COLO668 (cell line): ENCODE results near the gene GNPDA1.

ENCODE experiments used
- DNase-seq: peaks from one replicate; lab custom pipeline; 2025; ENCODE audit not compliant: unreplicated experiment; lab: John Stamatoyannopoulos, UW

Gene GNPDA1

DNA sequence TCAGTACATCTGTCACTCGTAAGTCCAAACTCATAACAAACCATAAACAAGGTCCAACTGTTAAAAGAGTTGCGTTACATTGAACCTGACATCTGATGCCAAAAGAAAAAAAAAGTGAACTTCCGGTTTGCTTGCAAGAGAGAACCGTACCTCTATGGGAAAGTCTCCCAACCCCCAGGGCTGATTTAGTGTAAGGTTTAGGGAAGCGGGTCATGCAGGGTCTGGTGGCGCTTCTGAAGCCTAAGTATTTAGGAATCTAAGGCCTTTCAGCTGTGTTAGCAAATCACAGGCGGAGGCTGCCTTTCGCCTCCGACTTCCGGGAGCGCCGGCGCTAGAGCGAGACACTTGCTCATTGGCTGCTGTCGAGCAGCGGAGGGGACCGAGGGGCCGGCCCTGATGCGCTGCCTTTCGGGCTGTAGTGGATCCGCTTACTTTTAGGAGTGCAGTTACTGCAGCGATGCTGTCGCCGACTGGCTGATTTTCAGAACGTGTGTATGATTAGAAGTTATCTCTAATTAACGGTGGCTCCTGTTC, 12.0 kb upstream of the GNPDA1 start:
- DNase-seq = peak; percentile 80

DNA sequence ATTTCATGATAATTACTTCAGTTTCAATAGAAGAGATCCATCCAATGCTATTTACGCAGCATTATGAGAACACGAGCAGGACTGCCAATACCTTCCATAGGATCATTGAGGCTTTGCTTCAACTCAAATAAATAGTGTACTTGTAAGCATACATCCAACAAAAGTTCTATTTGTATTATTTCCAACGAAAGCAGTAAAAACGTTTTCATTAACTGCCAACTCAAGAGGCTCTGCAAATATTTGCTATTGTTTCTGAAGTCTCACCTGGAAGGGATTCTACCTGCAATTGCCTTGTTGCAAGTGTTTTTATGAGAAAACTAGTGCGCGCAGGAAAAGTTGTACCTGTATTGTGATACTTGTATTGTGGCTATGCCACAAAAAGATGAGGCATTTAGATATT, 11.0 kb upstream of the GNPDA1 start:
- DNase-seq = no peak

DNA sequence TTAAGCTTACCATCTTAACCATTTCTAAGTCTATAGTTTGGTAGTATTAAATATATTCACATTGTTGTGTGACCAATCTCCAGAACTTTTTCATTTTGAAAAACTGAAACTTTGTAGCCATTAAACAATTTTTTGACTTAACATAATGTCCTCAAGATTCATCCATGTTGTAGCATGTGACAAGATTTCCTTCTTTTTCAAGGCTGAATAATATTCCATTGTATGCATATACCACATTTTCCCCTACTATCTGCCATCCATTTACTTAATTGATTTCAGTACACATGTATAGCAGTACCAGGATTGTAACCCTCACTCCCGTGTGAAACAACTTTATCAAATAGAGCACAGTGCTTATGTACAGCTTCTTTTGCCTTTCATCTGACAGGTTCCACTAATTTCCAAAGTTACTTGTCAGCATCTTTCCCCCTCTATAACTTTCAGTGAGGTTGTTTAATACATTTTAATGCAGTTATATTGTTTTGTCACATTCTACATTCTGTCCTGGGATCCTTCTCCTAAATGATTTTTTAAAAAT, 7.4 kb upstream of the GNPDA1 start:
- DNase-seq = no peak

DNA sequence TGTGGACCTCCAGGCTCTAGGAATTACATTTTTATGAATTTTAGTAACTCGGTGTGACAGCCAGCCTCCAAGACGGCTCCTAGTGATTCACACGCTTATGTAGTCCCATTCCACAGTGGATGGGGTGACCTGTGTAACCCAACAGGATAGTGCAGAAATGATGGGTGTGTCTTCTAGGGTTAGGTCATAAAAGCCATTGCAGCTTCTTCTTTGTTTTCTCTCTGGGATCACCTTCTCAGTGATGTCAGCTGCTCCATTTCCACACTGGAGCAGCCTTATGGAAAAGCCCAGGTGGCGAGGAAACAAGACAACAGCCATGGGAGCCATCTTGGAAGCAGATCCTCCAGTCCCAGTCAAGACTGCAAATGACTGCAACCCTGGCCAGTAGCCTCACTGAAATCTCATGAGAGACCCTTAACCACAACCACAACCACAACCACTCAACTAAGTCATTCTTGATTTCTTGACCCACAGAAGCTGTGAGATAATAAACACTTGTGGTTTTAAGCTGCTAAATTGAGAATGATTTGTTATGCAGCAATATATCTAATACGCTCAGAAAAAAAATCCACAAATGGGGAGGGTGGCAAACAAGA, 5.1 kb upstream of the GNPDA1 start:
- DNase-seq = no peak

DNA sequence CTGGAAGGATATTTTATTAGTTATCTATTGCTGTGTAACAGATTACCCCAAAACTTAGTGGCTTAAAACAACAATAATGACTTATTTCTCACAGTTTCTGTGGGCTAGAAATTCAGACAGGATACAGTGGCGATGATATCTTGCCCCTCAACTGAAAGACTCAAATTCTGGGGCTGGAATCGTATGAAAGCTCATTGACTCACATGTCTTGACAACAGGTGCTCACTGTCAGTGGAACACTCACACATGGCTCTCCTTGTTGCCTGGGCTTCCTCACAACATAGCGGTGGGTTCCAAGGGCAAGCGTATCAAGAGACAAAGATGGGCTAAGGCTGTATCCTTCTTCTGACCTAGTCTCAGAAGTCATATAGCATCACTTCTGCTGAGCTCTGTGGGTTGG, 3.7 kb upstream of the GNPDA1 start:
- DNase-seq = no peak

DNA sequence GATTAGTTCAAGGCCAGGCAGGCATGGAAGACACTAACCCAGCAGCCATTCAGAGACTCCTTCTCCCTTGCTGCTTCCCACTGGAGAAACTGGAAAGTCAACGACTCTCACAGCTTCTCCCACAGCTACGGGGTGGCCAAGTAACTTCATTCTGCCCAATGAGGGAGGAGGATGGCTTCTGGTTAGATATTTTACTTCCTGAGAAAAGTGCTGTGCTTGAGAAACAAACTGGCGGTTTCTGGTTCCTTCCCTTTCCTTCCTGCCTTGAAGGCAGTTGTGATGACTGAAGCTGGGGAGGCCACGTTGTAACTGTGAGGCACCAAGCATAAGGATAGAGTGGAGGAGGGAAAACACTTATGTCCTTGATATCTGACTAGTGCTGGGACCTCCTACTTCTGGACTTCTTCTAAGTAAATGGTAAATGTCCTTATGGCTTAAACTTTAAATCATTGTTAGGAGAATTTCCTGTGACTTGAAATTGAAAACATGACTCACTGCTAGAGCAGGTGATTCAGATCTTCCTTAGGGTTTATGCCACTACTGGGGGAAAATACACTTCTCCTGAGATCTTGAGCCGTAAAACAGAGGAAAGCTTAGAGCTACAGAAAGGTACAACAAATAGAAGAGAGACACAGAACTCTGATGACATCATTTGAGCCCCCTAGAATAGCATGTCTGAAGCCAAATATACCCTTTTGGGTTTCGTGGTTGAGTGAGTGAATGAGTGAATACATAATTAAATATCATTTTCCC, 3.1 kb upstream of the GNPDA1 start:
- no peak for DNase-seq

DNA sequence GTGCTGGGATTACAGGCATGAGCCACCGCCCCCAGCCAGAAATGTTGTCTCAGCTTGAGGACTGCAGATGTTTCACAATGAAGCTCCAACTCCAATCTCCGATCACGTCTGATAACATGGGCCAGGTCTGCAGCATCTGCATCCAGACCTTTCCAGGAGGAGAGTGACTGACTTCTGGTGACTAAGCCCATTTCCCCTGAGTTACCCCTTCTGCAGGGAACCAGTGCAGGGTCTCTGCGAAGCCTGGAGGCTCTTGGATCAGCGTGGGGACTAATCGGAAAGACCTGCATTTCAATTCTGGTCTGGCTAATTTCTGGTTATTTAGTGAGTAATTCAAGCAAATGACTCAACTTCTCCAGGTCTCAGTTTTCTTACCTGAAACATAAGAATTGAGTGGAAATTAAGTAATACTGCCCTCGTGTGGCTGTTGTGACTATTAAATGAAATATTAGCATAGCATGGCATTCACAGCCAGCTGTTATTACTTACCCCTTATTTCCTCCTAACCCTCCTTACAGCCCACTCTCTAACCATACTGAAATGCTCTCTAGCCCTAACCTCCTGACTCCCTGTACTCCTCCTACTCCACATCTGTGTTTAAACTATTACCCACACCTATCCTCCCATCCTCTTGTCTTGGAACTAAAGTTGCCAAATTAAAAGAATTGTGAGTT, 2.2 kb upstream of the GNPDA1 start:
- no peak for DNase-seq

DNA sequence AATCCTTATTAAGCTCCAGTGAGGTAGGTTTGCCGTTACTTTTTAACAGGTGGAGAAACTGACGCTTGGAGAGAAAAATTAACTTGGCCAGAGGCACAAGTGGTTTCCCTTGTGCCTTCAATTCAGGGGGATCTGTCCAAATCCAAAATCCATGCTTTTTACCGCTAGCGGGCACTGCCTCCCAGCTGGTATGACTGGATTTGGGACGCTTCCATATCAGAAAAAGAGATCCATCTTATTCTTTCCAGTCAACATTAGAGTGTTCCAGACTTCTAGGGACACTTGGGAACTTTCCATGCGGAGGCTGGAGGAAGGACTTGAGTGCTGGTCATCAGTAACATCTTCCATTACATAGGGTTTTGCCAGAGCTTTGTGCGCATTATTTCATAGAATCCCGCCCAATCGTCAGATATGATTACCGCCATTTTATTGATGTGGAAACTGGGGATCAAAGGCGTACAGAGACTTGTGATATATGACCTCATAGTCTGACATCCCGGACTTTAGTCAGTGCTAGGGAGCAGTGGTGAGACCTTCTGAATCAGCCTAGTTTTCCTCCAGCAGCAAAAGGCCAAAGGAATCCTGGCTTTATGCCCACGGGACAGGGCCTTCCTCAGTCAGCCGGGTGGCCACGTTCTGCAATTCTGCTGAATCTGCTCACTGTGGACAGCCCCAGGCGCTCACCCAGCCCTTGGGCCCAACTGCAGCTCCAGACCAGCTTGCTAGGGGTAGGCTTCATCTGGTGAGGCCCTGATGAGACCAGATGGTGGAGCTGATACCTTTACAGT, 1.1 kb upstream of the GNPDA1 start:
- DNase-seq = no peak

DNA sequence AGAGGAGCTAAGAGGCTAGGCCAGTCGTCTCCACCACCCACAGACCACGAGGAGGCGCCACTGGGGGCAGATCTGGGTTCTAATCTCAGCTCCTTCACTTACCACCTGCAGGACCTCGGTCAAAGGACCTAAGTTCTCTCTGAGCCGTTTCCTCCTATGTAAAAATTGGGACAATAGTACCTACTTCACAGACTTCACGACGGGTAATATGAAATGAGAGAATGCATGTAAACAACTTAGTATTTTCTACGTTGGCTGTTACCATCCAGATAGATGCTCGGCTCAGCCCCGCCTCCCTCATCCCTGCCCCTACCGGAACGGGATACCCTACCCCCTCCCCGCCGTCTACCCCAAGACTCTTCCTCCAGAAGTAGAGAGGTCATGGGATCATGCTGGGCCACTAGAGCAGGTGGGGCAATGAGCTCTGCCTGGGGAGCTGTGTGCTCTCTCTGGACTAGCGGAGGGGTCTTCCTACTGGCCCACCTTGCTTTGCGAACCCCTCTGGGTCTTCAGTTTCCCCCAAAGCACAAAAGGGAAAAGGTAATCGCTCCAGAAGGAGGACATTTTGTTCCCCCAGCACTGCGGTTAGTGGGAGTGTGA, 541 bp downstream of the GNPDA1 start:
- peak; percentile 24 for DNase-seq

DNA sequence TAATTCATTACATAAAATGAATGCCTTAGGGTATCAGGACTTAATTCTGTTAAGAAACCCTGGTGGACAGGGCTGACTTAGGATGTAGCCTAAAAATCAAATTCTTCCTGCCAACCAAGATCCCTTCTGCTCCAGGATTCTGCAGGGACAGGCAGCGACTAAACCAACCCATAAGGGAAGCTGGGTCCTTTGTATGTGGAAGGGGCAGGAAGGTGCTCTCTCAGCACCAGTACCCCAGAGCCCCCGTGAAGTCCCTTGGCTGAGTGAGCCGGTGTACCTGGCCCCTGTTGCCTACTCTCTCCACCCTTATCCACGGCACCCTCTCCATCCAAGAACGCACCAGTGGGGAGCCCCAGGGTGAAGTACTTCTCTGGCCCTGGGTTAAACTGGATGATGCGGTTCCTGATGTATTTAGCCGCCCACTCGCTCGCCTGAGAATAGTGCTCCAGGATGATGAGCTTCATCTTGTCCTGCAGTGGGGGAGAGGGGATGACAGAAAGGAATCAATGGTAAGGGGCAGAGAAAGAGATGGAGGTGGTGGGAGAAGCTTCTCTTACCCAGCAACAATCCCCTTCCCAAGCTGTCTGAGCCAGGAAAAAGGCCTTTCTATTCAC, 1.1 kb downstream of the GNPDA1 start:
- no peak for DNase-seq

DNA sequence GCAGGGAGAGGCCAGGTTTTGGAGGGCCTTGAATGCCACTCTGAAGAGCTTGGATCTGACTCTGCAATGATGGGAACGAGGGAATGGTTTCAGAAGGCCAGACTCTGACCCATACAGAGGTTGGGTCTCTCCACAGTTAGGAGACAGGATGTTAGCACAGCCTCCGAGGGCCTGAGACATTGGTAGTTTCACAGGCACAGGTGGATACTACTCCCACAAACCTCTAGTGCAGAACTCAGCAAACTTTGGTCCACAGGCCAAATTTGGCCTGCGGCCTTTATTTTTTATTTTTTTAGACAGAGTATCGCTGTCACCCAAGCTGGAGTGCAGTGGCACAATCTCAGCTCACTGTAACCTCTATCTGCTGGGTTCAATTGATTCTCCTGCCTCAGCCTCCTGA, 2.9 kb downstream of the GNPDA1 start:
- no peak for DNase-seq

DNA sequence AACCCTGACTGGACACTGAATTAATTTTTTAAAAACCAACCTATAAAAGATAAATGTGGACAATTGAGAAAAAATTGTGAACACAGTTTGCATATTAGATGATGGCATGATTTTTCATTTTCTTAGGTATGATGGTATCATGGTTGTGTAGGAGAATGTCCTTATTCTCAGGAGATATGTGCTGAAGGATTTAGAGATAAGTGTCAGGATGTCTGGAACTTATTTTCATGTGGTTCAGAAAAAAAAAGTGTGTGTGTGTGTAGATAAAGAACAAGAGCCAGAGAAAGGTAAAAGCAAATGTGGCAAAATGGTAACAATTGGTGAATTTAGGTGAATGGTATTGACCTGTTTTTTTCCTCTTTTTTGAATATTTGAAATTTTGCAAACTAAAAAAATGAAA, 4.0 kb downstream of the GNPDA1 start:
- no peak for DNase-seq

DNA sequence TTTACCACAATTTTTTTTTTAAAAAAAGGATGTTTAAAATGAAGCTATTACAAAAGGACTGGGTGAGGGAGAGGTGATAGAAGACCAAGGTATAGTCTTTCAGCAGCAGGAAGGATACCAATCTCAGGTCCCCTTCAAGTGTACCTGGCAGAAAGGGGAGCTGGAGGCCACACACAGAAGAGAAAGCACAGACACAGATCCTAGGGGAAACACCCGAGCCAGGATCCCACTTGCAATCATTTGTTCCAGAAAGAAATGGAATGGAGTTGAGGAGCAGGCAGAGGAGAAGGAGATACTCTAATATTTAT, 5.6 kb downstream of the GNPDA1 start:
- no peak for DNase-seq

DNA sequence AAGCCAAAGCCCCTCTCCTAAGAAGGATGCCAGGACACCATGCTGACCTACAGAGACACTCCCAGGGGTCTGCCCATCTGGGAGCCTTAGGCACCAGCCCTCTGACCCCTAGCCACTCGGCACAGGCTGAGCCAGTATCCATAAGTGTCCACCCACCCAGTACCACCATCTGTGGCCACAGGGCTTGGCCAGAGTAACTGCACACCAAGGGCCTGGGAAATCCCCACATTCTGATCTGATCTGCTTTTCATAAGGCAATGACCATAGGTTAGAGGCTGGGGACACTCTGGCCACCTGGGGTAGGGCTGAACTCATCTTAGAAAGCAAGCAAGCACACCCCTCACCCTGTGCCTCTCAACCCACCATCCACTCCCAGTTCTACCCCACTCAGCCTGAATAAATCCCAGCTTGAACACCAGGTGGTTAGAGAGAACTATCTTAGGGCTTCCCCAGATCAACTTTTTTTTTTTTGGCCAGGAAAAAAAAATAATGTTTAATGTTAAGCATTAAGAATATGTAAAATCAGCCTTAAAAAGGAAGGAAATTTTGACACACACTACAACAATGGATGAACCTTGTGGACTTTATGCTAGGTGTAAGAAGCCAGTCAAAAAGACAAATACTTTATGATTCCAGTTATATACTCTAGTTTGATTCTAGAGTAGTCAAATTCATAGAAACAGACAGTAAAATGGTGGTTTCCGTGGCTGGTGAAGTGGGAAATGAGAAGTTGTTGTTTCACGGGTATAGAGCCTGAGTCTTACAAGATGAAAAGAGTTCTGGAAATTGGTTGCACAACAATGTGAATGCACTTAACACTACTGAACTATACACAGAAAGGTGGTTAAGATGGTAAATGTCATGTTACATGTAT, 6.2 kb downstream of the GNPDA1 start:
- no peak for DNase-seq

DNA sequence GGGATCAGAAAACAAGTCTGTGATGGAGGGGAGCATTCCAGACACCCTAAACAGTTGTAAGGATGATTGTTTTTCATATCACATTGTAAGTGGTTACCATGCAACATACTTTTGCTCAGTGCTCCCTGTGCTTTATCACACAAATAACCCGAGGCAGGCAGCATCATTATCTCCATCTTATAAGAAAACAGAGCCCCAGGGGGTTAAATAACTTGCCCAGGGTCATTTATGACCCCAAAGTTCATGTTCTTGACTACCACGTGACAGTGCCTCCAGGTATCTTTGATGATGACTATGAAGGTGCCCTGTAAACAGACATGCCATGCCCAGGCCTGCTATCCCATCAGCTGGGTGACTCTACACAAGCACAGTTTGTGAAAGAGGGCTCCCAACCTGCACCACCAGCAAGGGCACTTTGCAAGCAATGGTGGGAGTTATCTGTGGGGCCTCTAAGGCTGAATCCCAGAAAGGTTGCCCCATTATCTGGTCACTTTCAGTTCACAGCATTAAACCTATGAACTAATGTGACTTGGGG, 9.5 kb downstream of the GNPDA1 start:
- no peak for DNase-seq

DNA sequence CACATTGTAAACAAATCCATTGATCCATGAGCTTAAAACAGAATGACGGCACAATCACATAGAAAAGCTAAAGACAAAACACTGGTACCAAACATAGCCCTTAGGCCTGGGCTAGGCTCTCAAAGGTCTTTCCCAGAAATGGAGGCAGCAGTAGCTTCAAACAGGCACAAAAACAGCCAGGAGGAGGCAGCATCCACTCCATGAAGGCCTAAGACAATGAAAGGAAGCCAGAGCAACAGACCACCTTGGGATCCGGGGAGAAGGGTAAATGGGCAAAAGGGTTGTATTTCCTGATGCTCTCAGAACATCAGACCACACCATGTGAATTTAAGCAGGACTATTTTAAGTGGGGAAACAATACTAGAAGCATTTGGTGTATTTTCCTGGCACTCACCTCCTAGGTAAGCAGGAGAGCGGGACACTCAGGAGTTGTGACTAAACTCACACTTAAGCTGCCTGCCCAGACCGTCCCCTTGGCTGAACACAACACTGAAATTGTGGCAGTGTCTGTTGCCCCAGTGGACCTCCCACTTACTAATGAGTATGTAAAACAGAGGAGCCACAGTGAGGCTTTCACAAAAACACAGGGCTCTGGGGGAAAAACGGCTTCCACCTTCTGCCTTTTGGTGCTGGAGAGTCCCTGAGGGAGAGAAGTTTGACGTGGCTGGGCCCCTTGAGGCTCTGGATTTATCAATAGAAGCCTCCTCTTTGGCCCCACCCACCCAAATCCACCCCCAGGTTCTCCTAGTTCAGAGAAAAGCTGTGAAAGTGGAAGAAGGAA, 11.9 kb downstream of the GNPDA1 start:
- DNase-seq = no peak

DNA sequence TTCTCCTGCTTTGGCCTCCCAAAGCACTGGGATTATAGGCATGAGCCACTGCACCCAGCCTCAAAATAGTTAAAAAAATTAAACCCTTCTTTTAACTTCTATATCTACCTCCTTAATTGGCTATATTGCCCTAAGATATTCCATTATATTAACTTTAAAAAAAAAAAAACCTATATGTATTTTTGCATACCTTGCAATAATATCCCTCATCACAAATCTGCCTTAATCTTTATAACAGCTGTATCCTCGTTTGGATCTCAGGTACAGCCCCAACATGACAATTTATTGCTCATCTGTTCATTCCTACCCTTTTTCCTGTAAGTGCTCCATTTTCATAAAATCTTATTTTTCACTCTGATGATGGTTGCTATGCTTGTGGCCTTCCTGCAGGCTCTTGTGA, 12.7 kb downstream of the GNPDA1 start:
- DNase-seq = no peak

DNA sequence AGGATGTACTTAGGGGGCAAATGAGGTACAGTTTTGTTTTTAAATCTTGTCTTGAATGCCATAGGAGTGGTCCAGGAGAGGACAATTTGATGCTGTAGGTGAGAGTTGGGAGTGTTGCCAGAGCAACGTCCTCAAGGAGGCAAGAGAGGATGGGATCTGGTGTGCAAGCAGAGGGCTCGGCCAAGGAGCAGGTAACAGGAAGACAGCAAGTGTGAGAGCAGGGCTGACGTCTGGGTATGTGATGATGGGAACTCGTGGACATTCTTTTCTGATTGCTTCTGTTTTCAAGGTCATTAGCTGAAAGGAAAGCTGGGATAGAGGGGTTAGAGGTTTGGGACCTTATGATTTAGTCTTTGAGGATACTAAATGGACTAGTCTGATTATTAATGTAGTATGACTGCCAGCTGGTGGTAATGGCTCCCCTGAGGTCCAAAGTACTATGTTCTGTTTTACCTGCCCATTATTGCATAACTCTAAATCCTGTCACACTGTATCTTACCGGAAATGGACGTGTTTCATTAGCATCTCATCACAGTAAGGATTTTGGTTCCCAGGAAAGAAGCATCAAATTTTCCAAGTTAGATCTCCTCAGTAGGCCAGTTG, 15.4 kb downstream of the GNPDA1 start:
- DNase-seq = no peak
